Fibroblast of mammary gland (primary cell): Measurements from ENCODE around the gene RFC5.

Experiments
- DNase-seq: peaks from one replicate; pipeline ENCODE4 v3.0.0-alpha.2; 2010; ENCODE audit warnings: low read depth
- H3K4me3 ChIP-seq: 2 replicates; pipeline ENCODE4 v1.5.1; 2011; ENCODE audit warnings: low read depth, mild to moderate bottlenecking, low read length, moderate library complexity; ENCODE audit not compliant: control insufficient read depth
- CTCF ChIP-seq: conservative IDR thresholded peaks from 2 replicates; pipeline ENCODE4 v1.5.1; 2011; ENCODE audit warnings: low read depth, low read length, inconsistent platforms; ENCODE audit not compliant: control insufficient read depth, insufficient read depth

RFC5 gene

GRCh38 chr12:118058227-118058626 is 41.7 kb downstream of the RFC5 start:
- DNase-seq, result no peak
- TF ChIP-seq CTCF, result no peak
- H3K4me3 ChIP-seq, result no peak overlapping the region

- DNase-seq, result no peak
- H3K4me3 ChIP-seq, result no peak overlapping the region
- no peak for TF ChIP-seq CTCF
Measured at GRCh38 chr12:118058881-118059280, 42.4 kb downstream of the RFC5 start.

GRCh38 chr12:118059341-118060191 is 43.1 kb downstream of the RFC5 start:
- peak overlapping the region; percentile 83 for H3K4me3 ChIP-seq
- DNase-seq, result peak; percentile 49
- no peak for TF ChIP-seq CTCF

GRCh38 chr12:118060301-118061010 is 44.0 kb downstream of the RFC5 start:
- peak overlapping the region; percentile 83 for H3K4me3 ChIP-seq
- DNase-seq, result no peak
- TF ChIP-seq CTCF, result no peak

- peak within 1 kb of the TSS; percentile 85 for H3K4me3 ChIP-seq
- peak; percentile 57 for DNase-seq
- TF ChIP-seq CTCF, result no peak
Measured at GRCh38 chr12:118061011-118061872, 44.7 kb downstream of the RFC5 start, which contains the start of gene WSB2. Gene WSB2 (minus strand): TSS chr12:118061179. CDS start chr12:118061048, 131 bp downstream.

GRCh38 chr12:118061873-118062843 is 45.7 kb downstream of the RFC5 start:
- DNase-seq, result peak; percentile 64

More at GRCh38 chr12:118061873-118062843, 45.7 kb downstream of the RFC5 start:
- H3K4me3 ChIP-seq, result peak overlapping the region; percentile 85
- TF ChIP-seq CTCF, result no peak
